HepG2 (cell line): ENCODE results near the gene U2AF2. TPM values are rescaled to one million over a fixed set of nuclear protein-coding genes. Genes with fewer than 3 reads are reported as not detected.
A peak's percentile ranks its signal among the peaks of the same experiment; 100 is the strongest.

Source experiments
- CBFB ChIP-seq: sonication (generic); formaldehyde crosslinking; IDR thresholded peaks from 2 replicates; pipeline ENCODE4 v1.4.0; 2020; ENCODE audit warnings: missing genetic modification reagents
- FOXK1 ChIP-seq: sonication (generic); formaldehyde crosslinking; IDR thresholded peaks from 2 replicates; pipeline ENCODE4 v1.4.0; 2020; ENCODE audit warnings: low read depth, missing genetic modification reagents, borderline replicate concordance
- KLF12 ChIP-seq: sonication (generic); formaldehyde crosslinking; IDR thresholded peaks from 2 replicates; pipeline ENCODE4 v1.4.0; 2020; ENCODE audit warnings: missing genetic modification reagents, borderline replicate concordance
- KLF15 ChIP-seq: sonication (generic); formaldehyde crosslinking; IDR thresholded peaks from 2 replicates; pipeline ENCODE4 v1.8.1; 2023; ENCODE audit warnings: borderline replicate concordance, mild to moderate bottlenecking, inconsistent platforms, missing genetic modification reagents, mixed read lengths
- KMT2A ChIP-seq: sonication (generic); formaldehyde crosslinking; IDR thresholded peaks from 2 replicates; pipeline ENCODE4 v1.4.0; 2020; ENCODE audit warnings: missing genetic modification reagents
- RERE ChIP-seq: IDR thresholded peaks from 2 replicates; pipeline ENCODE4 v1.6.1; 2016; ENCODE audit warnings: low read depth, missing genetic modification reagents, missing compliant biosample characterization
- REXO4 ChIP-seq: sonication (generic); formaldehyde crosslinking; IDR thresholded peaks from 2 replicates; pipeline ENCODE4 v1.8.0; 2022; ENCODE audit warnings: missing genetic modification reagents, mild to moderate bottlenecking, borderline replicate concordance
- TOE1 ChIP-seq: sonication (generic); formaldehyde crosslinking; IDR thresholded peaks from 2 replicates; pipeline ENCODE4 v1.4.0; 2020; ENCODE audit warnings: mild to moderate bottlenecking, missing genetic modification reagents
- ZXDC ChIP-seq: sonication (generic); formaldehyde crosslinking; IDR thresholded peaks from 2 replicates; pipeline ENCODE4 v1.5.0; 2020; ENCODE audit warnings: mild to moderate bottlenecking, missing genetic modification reagents
- polyA plus RNA-seq, 8 experiments: library from polyadenylated mRNA; depleted of rRNA in 3 of 8; stranded (reverse) in 7 of 8; unstranded in 1 of 8; fragments of >200 nt; fragmentation: Illumina TruSeq in 4 of 8; extraction: Trizol in 4 of 8; gene quantifications; 2 replicates each; pipeline versions ENCODE4 v1.2.1 to v1.2.3, GENCODE V29; 2011 to 2016; ENCODE audit warnings: low read depth in 4 of 8, missing spikeins in 1 of 8, mixed read lengths in 1 of 8; ENCODE audit not compliant: insufficient read depth in 1 of 8
- total RNA-seq, 5 experiments: library from RNA; depleted of rRNA; stranded (reverse); fragments of >200 nt; fragmentation: Illumina TruSeq; extraction: Trizol; gene quantifications; 2 replicates each; pipeline ENCODE4 v1.2.3, GENCODE V29; 2016; ENCODE audit warnings: low read depth in 1 of 5
- TF ChIP-seq, protein P1 (sequence below), 2 experiments: fragments of 450-650 bp in 1 of 2; sonication (generic) in 1 of 2; formaldehyde crosslinking in 1 of 2; IDR thresholded peaks; 2 replicates each; pipeline versions ENCODE4 v1.6.1 to v1.8.0; 2016 to 2022; ENCODE audit warnings: antibody characterized with exemption in 1 of 2, mild to moderate bottlenecking in 1 of 2, missing genetic modification reagents in 1 of 2

Gene U2AF2
- total and polyA plus RNA-seq, 2 of the 13 experiments (the other 11 are each of a cell fraction or from before 2014, with no cell fraction given): 84.3 to 124 TPM

DNA sequence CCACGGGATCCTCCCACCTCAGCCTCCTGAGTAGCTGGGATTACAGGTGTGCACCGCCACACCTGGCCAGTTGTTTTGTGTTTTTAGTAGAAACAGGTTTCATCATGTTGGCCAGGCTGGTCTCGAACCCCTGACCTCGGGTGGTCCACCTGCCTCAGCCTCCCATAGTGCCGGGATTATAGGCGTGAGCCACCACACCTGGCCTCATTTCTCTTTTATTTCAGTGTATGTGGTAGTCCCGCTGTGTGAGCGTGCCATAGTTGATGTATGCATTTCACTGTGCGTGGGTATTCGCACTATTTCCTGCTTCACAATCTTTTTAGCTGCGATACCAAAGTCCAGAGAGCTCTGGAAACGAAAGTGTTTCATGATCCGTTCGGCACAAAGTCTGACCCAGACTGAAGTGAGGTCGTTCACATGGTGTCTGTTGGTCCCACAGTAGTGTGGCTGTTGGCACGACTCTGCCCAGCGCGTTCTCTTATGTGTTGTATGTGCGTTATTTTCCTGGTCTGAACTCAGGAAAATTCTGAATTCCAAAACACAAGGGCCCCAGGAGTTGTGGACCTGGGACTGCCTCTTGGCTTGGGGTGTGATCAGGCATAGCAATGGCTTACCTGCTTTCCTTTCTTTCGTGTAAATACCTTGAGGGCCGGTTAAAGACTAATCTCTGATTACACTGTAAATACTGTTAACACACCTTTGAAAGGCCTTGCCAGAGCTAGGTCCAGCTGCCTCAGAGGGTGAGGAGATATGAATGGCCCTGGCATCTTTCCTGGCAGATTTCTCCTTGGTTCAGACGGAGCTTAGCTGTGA is 28.8 kb downstream of the U2AF2 start (continued):
- TF ChIP-seq RERE (CRISPR knock-in tag) (no peak), FOXK1 (CRISPR knock-in tag) (no peak), KLF12 (no peak), KLF15 (no peak), REXO4 (CRISPR knock-in tag) (no peak), TOE1 (CRISPR knock-in tag) (no peak), ZXDC (CRISPR knock-in tag) (no peak), KMT2A (peak; percentile 65), CBFB (CRISPR knock-in tag) (no peak)
- TF ChIP-seq, protein P1, sequence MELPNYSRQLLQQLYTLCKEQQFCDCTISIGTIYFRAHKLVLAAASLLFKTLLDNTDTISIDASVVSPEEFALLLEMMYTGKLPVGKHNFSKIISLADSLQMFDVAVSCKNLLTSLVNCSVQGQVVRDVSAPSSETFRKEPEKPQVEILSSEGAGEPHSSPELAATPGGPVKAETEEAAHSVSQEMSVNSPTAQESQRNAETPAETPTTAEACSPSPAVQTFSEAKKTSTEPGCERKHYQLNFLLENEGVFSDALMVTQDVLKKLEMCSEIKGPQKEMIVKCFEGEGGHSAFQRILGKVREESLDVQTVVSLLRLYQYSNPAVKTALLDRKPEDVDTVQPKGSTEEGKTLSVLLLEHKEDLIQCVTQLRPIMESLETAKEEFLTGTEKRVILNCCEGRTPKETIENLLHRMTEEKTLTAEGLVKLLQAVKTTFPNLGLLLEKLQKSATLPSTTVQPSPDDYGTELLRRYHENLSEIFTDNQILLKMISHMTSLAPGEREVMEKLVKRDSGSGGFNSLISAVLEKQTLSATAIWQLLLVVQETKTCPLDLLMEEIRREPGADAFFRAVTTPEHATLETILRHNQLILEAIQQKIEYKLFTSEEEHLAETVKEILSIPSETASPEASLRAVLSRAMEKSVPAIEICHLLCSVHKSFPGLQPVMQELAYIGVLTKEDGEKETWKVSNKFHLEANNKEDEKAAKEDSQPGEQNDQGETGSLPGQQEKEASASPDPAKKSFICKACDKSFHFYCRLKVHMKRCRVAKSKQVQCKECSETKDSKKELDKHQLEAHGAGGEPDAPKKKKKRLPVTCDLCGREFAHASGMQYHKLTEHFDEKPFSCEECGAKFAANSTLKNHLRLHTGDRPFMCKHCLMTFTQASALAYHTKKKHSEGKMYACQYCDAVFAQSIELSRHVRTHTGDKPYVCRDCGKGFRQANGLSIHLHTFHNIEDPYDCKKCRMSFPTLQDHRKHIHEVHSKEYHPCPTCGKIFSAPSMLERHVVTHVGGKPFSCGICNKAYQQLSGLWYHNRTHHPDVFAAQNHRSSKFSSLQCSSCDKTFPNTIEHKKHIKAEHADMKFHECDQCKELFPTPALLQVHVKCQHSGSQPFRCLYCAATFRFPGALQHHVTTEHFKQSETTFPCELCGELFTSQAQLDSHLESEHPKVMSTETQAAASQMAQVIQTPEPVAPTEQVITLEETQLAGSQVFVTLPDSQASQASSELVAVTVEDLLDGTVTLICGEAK (IDR thresholded peaks at IDR 0.05): no peak
- TF ChIP-seq, protein P1 (CRISPR knock-in tag; IDR thresholded peaks at IDR 0.05): peak; percentile 10; the same call in 1 of the 2 replicates
